ENCODE results near the gene INTS14.

GRCh38 chr15:65612616-65612946, 1.6 kb upstream of the INTS14 start:
- no peak for TF ChIP-seq CTCF (IDR thresholded peaks at IDR 0.05 in 4 of 5, conservative IDR thresholded peaks at IDR 0.05 in 1 of 5)
- no peak for TF ChIP-seq POLR2A (IDR thresholded peaks at IDR 0.05)

All from gastrocnemius medialis (tissue), 4 donors.